Fibroblast of lung (primary cell): ENCODE data around the gene APBA1. TPM values are rescaled to one million over a fixed set of nuclear protein-coding genes. Genes with fewer than 3 reads are reported as not detected.

Source experiments
- DNase-seq, 2 donors: peaks; one replicate each; pipeline versions ENCODE4 v3.0.0 to v3.0.0-alpha.2; 2010; ENCODE audit warnings: low read depth in 2 of 2
- H2AFZ ChIP-seq: 2 replicates; pipeline ENCODE4 v1.5.1; 2012; ENCODE audit warnings: low read length, control low read depth, inconsistent platforms
- H3K27ac ChIP-seq: 2 replicates; pipeline ENCODE4 v1.5.1; 2011; ENCODE audit warnings: low read length, control low read depth; ENCODE audit not compliant: insufficient read depth
- H3K27me3 ChIP-seq: 2 replicates; pipeline ENCODE4 v1.5.1; 2011; ENCODE audit warnings: mild to moderate bottlenecking, low read length; ENCODE audit not compliant: control insufficient read depth, insufficient read depth
- H3K36me3 ChIP-seq: 2 replicates; pipeline ENCODE4 v1.5.1; 2011; ENCODE audit warnings: low read length; ENCODE audit not compliant: control insufficient read depth, insufficient read depth
- H3K4me1 ChIP-seq: 2 replicates; pipeline ENCODE4 v1.5.1; 2011; ENCODE audit warnings: low read length; ENCODE audit not compliant: control insufficient read depth, insufficient read depth; ENCODE audit errors: extremely low read depth
- H3K4me2 ChIP-seq: 2 replicates; pipeline ENCODE4 v1.5.1; 2011; ENCODE audit warnings: low read length, control low read depth; ENCODE audit not compliant: insufficient read depth; ENCODE audit errors: extremely low read depth
- H3K4me3 ChIP-seq, 4 experiments: fragments of 200-600 bp in 1 of 4; sonication (generic) in 1 of 4; replicated peaks in 1 of 4; 2 replicates each; pipeline ENCODE4 v1.5.1; 2011 to 2016; ENCODE audit warnings: low read length in 4 of 4, low read depth in 3 of 4, mild to moderate bottlenecking in 3 of 4, control low read depth in 2 of 4, inconsistent platforms in 1 of 4, mixed read lengths in 1 of 4; ENCODE audit not compliant: insufficient read depth in 1 of 4; ENCODE audit errors: control extremely low read depth in 1 of 4
- H3K79me2 ChIP-seq: 2 replicates; pipeline ENCODE4 v1.5.1; 2012; ENCODE audit warnings: mild to moderate bottlenecking, low read length, inconsistent platforms; ENCODE audit not compliant: control insufficient read depth, insufficient read depth
- H3K9ac ChIP-seq: 2 replicates; pipeline ENCODE4 v1.5.1; 2011; ENCODE audit warnings: mild to moderate bottlenecking, low read length, control low read depth; ENCODE audit not compliant: insufficient read depth
- H3K9me3 ChIP-seq: 2 replicates; pipeline ENCODE4 v1.5.1; 2012; ENCODE audit warnings: low read depth, low read length; ENCODE audit not compliant: control insufficient read depth, insufficient read depth
- H4K20me1 ChIP-seq: 2 replicates; pipeline ENCODE4 v1.5.1; 2011; ENCODE audit warnings: low read length; ENCODE audit not compliant: control insufficient read depth, insufficient read depth; ENCODE audit errors: extremely low read depth
- EZH2 ChIP-seq: IDR thresholded peaks from 2 replicates; pipeline ENCODE4 v1.5.1; 2012; ENCODE audit warnings: low read length, control low read depth, mild to moderate bottlenecking; ENCODE audit errors: missing control alignments
- polyA plus RNA-seq, 2 donors: library from polyadenylated mRNA; depleted of rRNA in 1 of 2; stranded (reverse) in 1 of 2; unstranded in 1 of 2; fragments of >200 nt; gene quantifications; 2 replicates each; pipeline ENCODE4 v1.2.1, GENCODE V29; 2011 to 2012; ENCODE audit warnings: missing spikeins in 1 of 2
- total RNA-seq: library from RNA; depleted of rRNA; stranded (reverse); fragments of >200 nt; gene quantifications from 2 replicates; pipeline ENCODE4 v1.2.1, GENCODE V29; 2014
- TF ChIP-seq, protein P1 (sequence below), 2 donors: IDR thresholded peaks in 1 of 2; conservative IDR thresholded peaks in 1 of 2; 1 replicate in 1 of 2; 2 replicates in 1 of 2; pipeline ENCODE4 v1.5.1; 2011 to 2012; ENCODE audit warnings: low read length in 2 of 2, control low read depth in 1 of 2, inconsistent platforms in 1 of 2, low read depth in 1 of 2, mild to moderate bottlenecking in 1 of 2

Gene APBA1
- total and polyA plus RNA-seq, 2 donors (not counting 1 experiment from before 2014, with no cell fraction given), result 5.0 to 8.8 TPM

DNA sequence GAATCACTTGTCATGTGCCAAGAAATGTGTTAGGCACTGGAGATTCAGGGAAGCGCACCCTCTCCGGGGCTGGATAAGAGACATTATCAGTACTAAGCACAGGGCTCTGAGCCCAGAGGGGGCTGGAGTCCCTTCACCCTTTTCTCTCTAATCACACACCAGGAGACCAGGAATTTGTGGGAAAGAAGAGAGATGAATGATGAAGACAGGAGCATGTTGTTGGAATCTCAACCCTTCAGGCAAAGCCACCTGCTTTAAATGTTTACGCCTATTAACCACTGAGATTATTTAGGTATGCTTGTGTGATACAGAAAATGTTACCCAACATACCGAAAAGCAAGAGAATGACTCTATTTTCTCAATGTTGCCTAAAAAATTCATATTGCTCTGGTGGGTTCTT, 227.4 kb downstream of the APBA1 start:
- no peak overlapping the region for H3K4me3 ChIP-seq
- H4K20me1 ChIP-seq, result no peaks in the 10 kb centered on the region
- H3K27ac ChIP-seq, result no peak overlapping the region
- H3K27me3 ChIP-seq, result no peaks in the 10 kb centered on the region
- no peaks in the 10 kb centered on the region for H3K9me3 ChIP-seq
- peak in 1 of 2 donors; percentile 74 for DNase-seq
- H3K36me3 ChIP-seq, result no peaks in the 10 kb centered on the region
- TF ChIP-seq EZH2, result no peak
- TF ChIP-seq, protein P1, sequence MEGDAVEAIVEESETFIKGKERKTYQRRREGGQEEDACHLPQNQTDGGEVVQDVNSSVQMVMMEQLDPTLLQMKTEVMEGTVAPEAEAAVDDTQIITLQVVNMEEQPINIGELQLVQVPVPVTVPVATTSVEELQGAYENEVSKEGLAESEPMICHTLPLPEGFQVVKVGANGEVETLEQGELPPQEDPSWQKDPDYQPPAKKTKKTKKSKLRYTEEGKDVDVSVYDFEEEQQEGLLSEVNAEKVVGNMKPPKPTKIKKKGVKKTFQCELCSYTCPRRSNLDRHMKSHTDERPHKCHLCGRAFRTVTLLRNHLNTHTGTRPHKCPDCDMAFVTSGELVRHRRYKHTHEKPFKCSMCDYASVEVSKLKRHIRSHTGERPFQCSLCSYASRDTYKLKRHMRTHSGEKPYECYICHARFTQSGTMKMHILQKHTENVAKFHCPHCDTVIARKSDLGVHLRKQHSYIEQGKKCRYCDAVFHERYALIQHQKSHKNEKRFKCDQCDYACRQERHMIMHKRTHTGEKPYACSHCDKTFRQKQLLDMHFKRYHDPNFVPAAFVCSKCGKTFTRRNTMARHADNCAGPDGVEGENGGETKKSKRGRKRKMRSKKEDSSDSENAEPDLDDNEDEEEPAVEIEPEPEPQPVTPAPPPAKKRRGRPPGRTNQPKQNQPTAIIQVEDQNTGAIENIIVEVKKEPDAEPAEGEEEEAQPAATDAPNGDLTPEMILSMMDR (conservative IDR thresholded peaks at IDR 0.05 in 1 of 2, IDR thresholded peaks at IDR 0.05 in 1 of 2; ENCODE audit: low read depth in 1 of 2, low read length in 2 of 2), result no peak
- H3K4me2 ChIP-seq, result no peak overlapping the region
- no peaks in the 10 kb centered on the region for H3K4me1 ChIP-seq
- H2AFZ ChIP-seq, result no peak overlapping the region
- H3K79me2 ChIP-seq, result no peaks in the 10 kb centered on the region
- H3K9ac ChIP-seq, result no peak overlapping the region

DNA sequence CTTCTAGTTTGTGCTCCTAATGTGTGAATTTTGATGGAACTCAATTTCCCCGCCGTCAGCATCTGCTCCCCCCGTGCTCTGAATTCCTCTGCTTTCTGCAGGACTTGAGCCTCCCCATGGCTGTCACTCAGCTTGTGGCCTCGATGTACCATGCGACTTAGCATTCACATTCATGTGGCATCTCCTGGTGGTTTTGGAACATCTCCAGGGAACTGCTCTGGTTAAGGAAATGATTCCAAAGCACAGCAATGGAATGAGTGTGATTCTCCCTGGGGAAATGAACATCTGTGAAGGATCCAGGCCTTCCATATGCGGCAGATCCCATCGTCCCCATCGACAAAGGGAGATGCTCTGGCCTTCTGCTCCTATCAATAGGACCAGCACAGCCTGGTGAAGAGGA, 228.2 kb downstream of the APBA1 start:
- no peaks in the 10 kb centered on the region for H3K9me3 ChIP-seq
- no peaks in the 10 kb centered on the region for H3K27me3 ChIP-seq
- H4K20me1 ChIP-seq, result no peaks in the 10 kb centered on the region
- no peak for TF ChIP-seq EZH2
- no peaks in the 10 kb centered on the region for H3K79me2 ChIP-seq
- no peak overlapping the region for H3K9ac ChIP-seq
- no peaks in the 10 kb centered on the region for H3K36me3 ChIP-seq
- H3K4me3 ChIP-seq, result no peak overlapping the region
- no peak overlapping the region for H2AFZ ChIP-seq
- H3K4me1 ChIP-seq, result no peaks in the 10 kb centered on the region
- peak; percentile 43 to 82 for DNase-seq
- no peak overlapping the region for H3K27ac ChIP-seq
- H3K4me2 ChIP-seq, result no peak overlapping the region

DNA sequence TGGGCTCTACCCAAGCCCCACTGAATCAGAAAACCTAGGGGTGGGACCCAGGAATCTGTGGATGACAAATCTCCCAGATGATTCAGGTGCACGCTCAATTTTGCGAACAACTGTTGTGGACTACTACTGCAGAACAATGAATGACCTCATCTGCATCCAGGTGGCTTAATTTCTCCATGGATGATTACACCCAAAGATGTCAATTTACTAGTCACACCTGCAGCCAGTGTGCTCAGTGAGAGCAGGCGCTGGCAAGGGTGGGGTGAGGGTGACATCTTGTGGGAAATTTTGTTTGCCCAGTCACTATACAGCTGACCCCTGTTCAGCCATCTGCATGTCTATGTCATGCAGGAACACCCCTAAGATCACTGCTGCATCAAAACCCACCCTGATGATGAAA, 229.0 kb downstream of the APBA1 start:
- Histone ChIP-seq H3K27ac (no peak overlapping the region), H3K27me3 (no peaks in the 10 kb centered on the region), H3K9ac (no peak overlapping the region), H3K4me3 (no peak overlapping the region), H3K4me1 (no peaks in the 10 kb centered on the region), H3K36me3 (no peaks in the 10 kb centered on the region), H4K20me1 (no peaks in the 10 kb centered on the region), H2AFZ (no peak overlapping the region), H3K9me3 (no peaks in the 10 kb centered on the region), H3K79me2 (no peaks in the 10 kb centered on the region), H3K4me2 (no peak overlapping the region)
- DNase-seq, result peak in 1 of 2 donors; percentile 8
- TF ChIP-seq EZH2, result no peak
- TF ChIP-seq, protein P1 (conservative IDR thresholded peaks at IDR 0.05 in 1 of 2, IDR thresholded peaks at IDR 0.05 in 1 of 2; ENCODE audit: low read depth in 1 of 2, low read length in 2 of 2), result no peak
